ENCODE data around the gene TULP4. TPM values are rescaled to one million over a fixed set of nuclear protein-coding genes. Genes with fewer than 3 reads are reported as not detected.

TULP4 gene
- total and polyA plus RNA-seq, 4 experiments from 2014 or later: 14.8 to 94.1 (median 63.6) TPM

- POLR2A ChIA-PET (ENCODE audit: partially characterized antibody): no interaction called here
Observed at GRCh38 chr6:158411998-158412397, 99.7 kb downstream of the TULP4 start.

DNA sequence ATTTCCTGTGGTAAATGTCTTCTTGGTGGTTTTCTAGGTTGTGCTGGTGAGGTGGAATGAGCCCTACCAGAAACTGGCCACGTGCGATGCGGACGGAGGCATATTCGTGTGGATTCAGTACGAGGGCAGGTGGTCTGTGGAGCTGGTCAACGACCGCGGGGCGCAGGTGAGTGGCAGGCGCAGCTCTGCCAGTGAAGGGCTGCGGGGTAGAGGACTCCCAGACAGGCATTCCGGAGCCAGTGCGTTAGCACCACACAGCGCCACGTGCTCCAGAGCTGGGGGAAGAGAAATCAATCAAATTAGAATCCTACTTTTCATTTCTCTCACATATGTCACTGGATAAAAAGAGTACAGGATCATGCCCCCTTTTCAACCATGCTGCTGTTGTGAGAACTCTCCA, 100.8 kb downstream of the TULP4 start:
- no peaks in the 10 kb centered on the region for H3K27me3 ChIP-seq (ENCODE audit: insufficient read depth, low read length)
- H3K36me3 ChIP-seq (ENCODE audit: insufficient read depth, low read length): no peaks in the 10 kb centered on the region
- no peak overlapping the region for H3K27ac Mint-ChIP-seq
- peaks cover 5% of the 10 kb centered on the region for H3K4me1 ChIP-seq (ENCODE audit: insufficient read depth, low read length)
- no peak overlapping the region for H3K4me3 ChIP-seq (ENCODE audit: low read length in 2 of 2)
- DNase-seq: no peak
- H3K27me3 Mint-ChIP-seq: no peaks in the 10 kb centered on the region
- intact Hi-C loops (cut with micrococcal nuclease): no loop called here
- ChIA-PET POLR2A (ENCODE audit: partially characterized antibody) (no interaction called here), CTCF (ENCODE audit: partially characterized antibody) (no interaction called here)
- H3K9me3 Mint-ChIP-seq: peaks cover 0 to 6% (median 0%) of the 10 kb centered on the region in 8 donors
- peaks cover 0 to 2% (median under 1%) of the 10 kb centered on the region in 4 donors for H3K4me1 Mint-ChIP-seq
- no peak overlapping the region for H3K27ac ChIP-seq (ENCODE audit: low read depth, low read length)
- H3K36me3 Mint-ChIP-seq: peaks cover 31 to 44% of the 10 kb centered on the region in 2 donors
- no peak overlapping the region for H3K4me3 Mint-ChIP-seq
- H3K9me3 ChIP-seq (ENCODE audit: control insufficient read depth in 1 of 2, low read length in 2 of 2): no peaks in the 10 kb centered on the region

More at GRCh38 chr6:158411998-158412397, 99.7 kb downstream of the TULP4 start:
- CTCF ChIA-PET (ENCODE audit: partially characterized antibody): interaction anchor here (0.9 to 1.0 kb wide), 2 partner anchors 10 to 191 kb away, joined by 3 to 4 read pairs; no protein-coding TSS in a partner anchor
- Histone ChIP-seq H3K36me3 (ENCODE audit: insufficient read depth, low read length) (no peaks in the 10 kb centered on the region), H3K4me3 (ENCODE audit: low read length in 2 of 2) (no peak overlapping the region), H3K4me1 (ENCODE audit: insufficient read depth, low read length) (peaks cover 7% of the 10 kb centered on the region), H3K9me3 (ENCODE audit: control insufficient read depth in 1 of 2, low read length in 2 of 2) (no peaks in the 10 kb centered on the region), H3K27me3 (ENCODE audit: insufficient read depth, low read length) (no peaks in the 10 kb centered on the region), H3K27ac (ENCODE audit: low read depth, low read length) (no peak overlapping the region)
- peaks cover 0 to 8% (median under 1%) of the 10 kb centered on the region in 4 donors for H3K4me1 Mint-ChIP-seq
- no peaks in the 10 kb centered on the region for H3K27me3 Mint-ChIP-seq
- H3K9me3 Mint-ChIP-seq: peaks cover 0 to 2% (median 0%) of the 10 kb centered on the region in 8 donors
- peaks cover 23 to 34% of the 10 kb centered on the region in 2 donors for H3K36me3 Mint-ChIP-seq
- H3K27ac Mint-ChIP-seq: no peak overlapping the region
- intact Hi-C loops (cut with micrococcal nuclease): no loop called here
- H3K4me3 Mint-ChIP-seq: no peak overlapping the region
- no peak for DNase-seq

DNA sequence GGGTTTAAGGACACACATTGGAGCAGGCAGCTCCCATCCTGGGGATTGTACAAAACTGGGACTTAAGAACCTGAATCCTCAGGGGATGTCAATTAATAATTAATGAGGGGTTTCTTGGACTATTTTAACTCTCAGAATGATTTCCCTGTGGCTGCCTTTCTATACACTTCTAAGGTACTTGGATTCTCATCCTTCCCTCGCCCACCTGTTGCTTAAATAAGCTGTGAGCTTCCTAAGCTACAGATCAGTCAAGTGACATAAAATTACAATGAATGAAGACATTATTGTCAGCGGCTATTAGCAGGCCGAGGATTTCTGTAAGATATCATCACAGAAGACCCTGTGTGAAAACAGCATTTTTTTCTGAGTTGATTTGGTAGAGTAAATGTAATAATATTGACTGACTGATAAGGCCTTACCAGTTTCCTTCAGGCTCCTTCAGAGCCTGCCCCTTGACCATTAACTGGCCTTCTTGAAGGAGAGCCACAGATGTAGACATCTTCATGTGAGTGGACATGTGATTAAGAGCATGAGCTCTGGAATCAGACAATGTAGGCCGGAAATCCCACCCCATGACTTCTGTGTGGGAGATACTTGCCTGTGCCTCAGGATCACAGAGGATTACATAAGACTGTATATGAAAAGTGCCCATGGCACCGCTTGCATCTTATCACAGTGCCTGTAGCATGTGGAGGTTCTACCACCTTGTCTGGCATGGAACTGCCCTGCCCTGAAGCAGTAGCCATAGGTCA, 101.7 kb downstream of the TULP4 start:
- Histone ChIP-seq H3K36me3 (ENCODE audit: insufficient read depth, low read length) (no peaks in the 10 kb centered on the region), H3K4me1 (ENCODE audit: insufficient read depth, low read length) (peaks cover under 1% of the 10 kb centered on the region), H3K27ac (ENCODE audit: low read depth, low read length) (no peak overlapping the region), H3K4me3 (ENCODE audit: low read length in 2 of 2) (no peak overlapping the region), H3K9me3 (ENCODE audit: control insufficient read depth in 1 of 2, low read length in 2 of 2) (no peaks in the 10 kb centered on the region), H3K27me3 (ENCODE audit: insufficient read depth, low read length) (no peaks in the 10 kb centered on the region)
- no peaks in the 10 kb centered on the region for H3K4me1 Mint-ChIP-seq
- POLR2A ChIA-PET (ENCODE audit: partially characterized antibody): no interaction called here
- H3K36me3 Mint-ChIP-seq: peaks cover 31 to 44% of the 10 kb centered on the region in 2 donors
- no peak overlapping the region for H3K4me3 Mint-ChIP-seq
- DNase-seq: no peak
- intact Hi-C loops (cut with micrococcal nuclease): no loop called here
- CTCF ChIA-PET (ENCODE audit: partially characterized antibody): no interaction called here
- no peaks in the 10 kb centered on the region for H3K27me3 Mint-ChIP-seq
- peaks cover 0 to 6% (median 0%) of the 10 kb centered on the region in 8 donors for H3K9me3 Mint-ChIP-seq
- H3K27ac Mint-ChIP-seq: peak overlapping the region in 3 of 7 donors; percentile 23 to 57 (median 42)

DNA sequence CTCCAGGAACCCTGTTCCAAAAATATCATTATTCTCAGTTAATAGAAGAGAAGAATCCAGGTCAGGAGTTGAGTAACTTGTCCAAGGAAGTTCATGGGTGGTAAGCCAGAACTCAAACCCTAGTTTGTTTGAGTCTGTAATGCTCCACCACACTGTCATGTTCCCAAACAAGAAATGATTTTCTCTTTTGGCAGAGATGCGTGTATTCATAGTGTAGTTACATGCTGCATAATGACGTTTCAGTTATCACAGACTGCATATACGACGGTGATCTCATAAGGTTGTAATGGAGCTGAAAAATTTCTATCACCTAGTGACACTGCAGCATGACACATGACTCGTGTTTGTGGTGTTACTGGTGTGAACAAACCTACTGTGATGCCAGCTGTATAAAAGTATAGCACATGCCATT, 102.6 kb downstream of the TULP4 start:
- peaks cover 31 to 44% of the 10 kb centered on the region in 2 donors for H3K36me3 Mint-ChIP-seq
- no peak overlapping the region for H3K27ac ChIP-seq (ENCODE audit: low read depth, low read length)
- no peak overlapping the region for H3K4me3 Mint-ChIP-seq
- H3K27me3 ChIP-seq (ENCODE audit: insufficient read depth, low read length): no peaks in the 10 kb centered on the region
- H3K27me3 Mint-ChIP-seq: no peaks in the 10 kb centered on the region
- ChIA-PET CTCF (ENCODE audit: partially characterized antibody) (no interaction called here), POLR2A (ENCODE audit: partially characterized antibody) (no interaction called here)
- intact Hi-C loops (cut with micrococcal nuclease): no loop called here
- peaks cover 0 to 6% (median 0%) of the 10 kb centered on the region in 8 donors for H3K9me3 Mint-ChIP-seq
- no peaks in the 10 kb centered on the region for H3K4me1 Mint-ChIP-seq
- H3K4me1 ChIP-seq (ENCODE audit: insufficient read depth, low read length): no peaks in the 10 kb centered on the region
- H3K9me3 ChIP-seq (ENCODE audit: control insufficient read depth in 1 of 2, low read length in 2 of 2): no peaks in the 10 kb centered on the region
- H3K4me3 ChIP-seq (ENCODE audit: low read length in 2 of 2): no peak overlapping the region
- H3K27ac Mint-ChIP-seq: no peak overlapping the region
- no peaks in the 10 kb centered on the region for H3K36me3 ChIP-seq (ENCODE audit: insufficient read depth, low read length)
- no peak for DNase-seq

- intact Hi-C loops (cut with micrococcal nuclease): no loop called here
- Histone ChIP-seq H3K4me3 (ENCODE audit: low read length in 2 of 2) (no peak overlapping the region), H3K27me3 (ENCODE audit: insufficient read depth, low read length) (no peaks in the 10 kb centered on the region), H3K9me3 (ENCODE audit: control insufficient read depth in 1 of 2, low read length in 2 of 2) (no peaks in the 10 kb centered on the region), H3K4me1 (ENCODE audit: insufficient read depth, low read length) (no peaks in the 10 kb centered on the region), H3K27ac (ENCODE audit: low read depth, low read length) (no peak overlapping the region), H3K36me3 (ENCODE audit: insufficient read depth, low read length) (no peaks in the 10 kb centered on the region)
- Mint-ChIP-seq H3K4me3 (no peak overlapping the region), H3K27me3 (no peaks in the 10 kb centered on the region), H3K4me1 (no peaks in the 10 kb centered on the region), H3K9me3 (peaks cover 0 to 6% (median 0%) of the 10 kb centered on the region in 8 donors), H3K27ac (no peak overlapping the region), H3K36me3 (peaks cover 31 to 44% of the 10 kb centered on the region in 2 donors)
- ChIA-PET POLR2A (ENCODE audit: partially characterized antibody) (interaction anchor here (0.7 kb wide), 1 partner anchor 65 kb away, joined by 4 read pairs; no protein-coding TSS in a partner anchor), CTCF (ENCODE audit: partially characterized antibody) (no interaction called here)
- no peak for DNase-seq
Observed at GRCh38 chr6:158415666-158416065, 103.4 kb downstream of the TULP4 start.

DNA sequence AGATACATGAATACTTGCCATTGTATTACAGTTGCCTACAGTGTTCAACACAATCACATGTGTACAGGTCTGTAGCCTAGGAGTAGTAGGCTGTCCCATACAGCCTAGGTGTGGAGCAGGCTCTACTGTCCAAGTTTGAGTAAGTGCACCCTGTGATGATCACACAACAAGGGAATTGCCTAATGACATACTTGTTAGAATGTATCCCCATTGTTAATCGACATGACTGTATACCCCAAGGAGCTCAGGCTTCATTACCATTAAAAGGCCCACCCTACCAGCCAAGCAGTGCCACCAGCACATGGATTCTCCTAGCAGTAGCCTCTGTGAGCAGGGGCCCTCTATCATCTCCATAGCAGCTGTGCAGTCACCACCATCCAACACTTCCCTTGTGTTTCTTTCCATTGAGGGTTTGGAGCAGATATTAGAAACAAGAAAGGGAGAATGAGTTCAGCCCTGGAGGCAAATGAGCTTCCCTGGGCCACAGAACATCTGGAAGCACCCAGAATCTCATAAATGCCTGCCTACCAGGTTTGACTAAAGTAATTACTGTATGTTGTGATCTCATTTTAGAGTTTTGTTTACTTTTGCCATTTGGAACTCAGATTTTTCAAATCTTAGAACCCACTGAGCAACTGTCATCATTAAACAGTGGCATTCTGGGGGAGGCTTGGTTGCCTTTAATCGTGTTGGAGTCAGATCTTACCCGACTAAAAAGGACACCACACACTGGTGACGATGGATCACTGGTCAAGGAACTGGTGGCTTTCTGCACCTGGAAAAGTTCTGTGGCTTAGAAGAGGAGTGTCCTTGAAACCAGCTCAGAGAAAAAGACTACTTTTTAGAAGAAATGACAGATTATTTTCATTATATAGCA, 104.9 kb downstream of the TULP4 start:
- no peak overlapping the region for H3K4me3 ChIP-seq (ENCODE audit: low read length in 2 of 2)
- intact Hi-C loops (cut with micrococcal nuclease): no loop called here
- no peaks in the 10 kb centered on the region for H3K4me1 ChIP-seq (ENCODE audit: insufficient read depth, low read length)
- no peaks in the 10 kb centered on the region for H3K9me3 ChIP-seq (ENCODE audit: control insufficient read depth in 1 of 2, low read length in 2 of 2)
- H3K36me3 ChIP-seq (ENCODE audit: insufficient read depth, low read length): no peaks in the 10 kb centered on the region
- H3K27ac ChIP-seq (ENCODE audit: low read depth, low read length): no peak overlapping the region
- ChIA-PET POLR2A (ENCODE audit: partially characterized antibody) (no interaction called here), CTCF (ENCODE audit: partially characterized antibody) (interaction anchor here (0.7 to 0.9 kb wide), 2 partner anchors 204 to 337 kb away, joined by 3 read pairs; no protein-coding TSS in a partner anchor)
- Mint-ChIP-seq H3K27ac (no peak overlapping the region), H3K4me1 (no peaks in the 10 kb centered on the region), H3K36me3 (peaks cover 33 to 44% of the 10 kb centered on the region in 2 donors), H3K4me3 (no peak overlapping the region), H3K27me3 (no peaks in the 10 kb centered on the region), H3K9me3 (peaks cover 0 to 6% (median 0%) of the 10 kb centered on the region in 8 donors)
- no peaks in the 10 kb centered on the region for H3K27me3 ChIP-seq (ENCODE audit: insufficient read depth, low read length)
- no peak for DNase-seq

DNA sequence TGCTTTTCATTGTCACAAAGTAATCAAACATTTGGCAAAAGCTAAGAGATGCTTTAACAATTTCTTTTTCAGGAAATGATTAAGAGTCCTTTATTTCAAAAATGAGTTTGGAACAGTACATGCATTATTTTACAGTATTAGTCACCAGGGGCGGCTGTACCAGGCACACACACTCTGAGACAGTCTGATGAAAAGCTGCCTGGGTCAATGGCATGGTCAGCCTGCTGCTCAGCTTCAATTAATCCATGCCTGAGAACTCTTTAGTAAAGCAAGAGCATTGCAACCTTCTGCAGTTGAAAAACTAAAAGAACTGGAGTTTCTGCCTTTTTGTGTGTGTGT, 105.5 kb downstream of the TULP4 start:
- no peak overlapping the region for H3K27ac Mint-ChIP-seq
- H3K27me3 ChIP-seq (ENCODE audit: insufficient read depth, low read length): no peaks in the 10 kb centered on the region
- no peaks in the 10 kb centered on the region for H3K36me3 ChIP-seq (ENCODE audit: insufficient read depth, low read length)
- H3K27ac ChIP-seq (ENCODE audit: low read depth, low read length): no peak overlapping the region
- no peak overlapping the region for H3K4me3 ChIP-seq (ENCODE audit: low read length in 2 of 2)
- no peaks in the 10 kb centered on the region for H3K4me1 ChIP-seq (ENCODE audit: insufficient read depth, low read length)
- POLR2A ChIA-PET (ENCODE audit: partially characterized antibody): no interaction called here
- H3K36me3 Mint-ChIP-seq: peaks cover 32 to 46% of the 10 kb centered on the region in 2 donors
- H3K9me3 Mint-ChIP-seq: peaks cover 0 to 6% (median 0%) of the 10 kb centered on the region in 8 donors
- no peaks in the 10 kb centered on the region for H3K27me3 Mint-ChIP-seq
- H3K9me3 ChIP-seq (ENCODE audit: control insufficient read depth in 1 of 2, low read length in 2 of 2): no peaks in the 10 kb centered on the region
- no peaks in the 10 kb centered on the region for H3K4me1 Mint-ChIP-seq
- DNase-seq: no peak
- CTCF ChIA-PET (ENCODE audit: partially characterized antibody): interaction anchor here (0.7 kb wide), 1 partner anchor 337 kb away, joined by 3 read pairs; no protein-coding TSS in a partner anchor
- no peak overlapping the region for H3K4me3 Mint-ChIP-seq
- intact Hi-C loops (cut with micrococcal nuclease): no loop called here

All from CD4-positive, alpha-beta memory T cell (primary cell).